GM18499 (cell line): ENCODE measurements around the gene CYP3A5.

Source experiments
- ATAC-seq: cut with Tn5 transposase; IDR thresholded peaks from one replicate; pipeline ENCODE4 v1.9.1; 2021; ENCODE audit warnings: moderate number of reproducible peaks; ENCODE audit not compliant: insufficient read depth, unreplicated experiment

Gene CYP3A5

GRCh38 chr7:99617192-99617781, 62.5 kb downstream of the CYP3A5 start:
- ATAC-seq: no peak

- ATAC-seq: peak; percentile 77
Observed at GRCh38 chr7:99616359-99617191, 63.2 kb downstream of the CYP3A5 start, which contains the start of gene ZSCAN25. Gene ZSCAN25 (plus strand): TSS chr7:99616946. CDS start chr7:99619607, 2,661 bp downstream.

- ATAC-seq: no peak
Observed at GRCh38 chr7:99615989-99616358, 63.8 kb downstream of the CYP3A5 start.

GRCh38 chr7:99614495-99614894, 65.3 kb downstream of the CYP3A5 start:
- no peak for ATAC-seq

GRCh38 chr7:99607548-99607947, 72.2 kb downstream of the CYP3A5 start:
- ATAC-seq: no peak

- no peak for ATAC-seq
Observed at GRCh38 chr7:99606531-99606930, 73.3 kb downstream of the CYP3A5 start.

GRCh38 chr7:99605527-99605926, 74.3 kb downstream of the CYP3A5 start:
- no peak for ATAC-seq

GRCh38 chr7:99601656-99602310, 78.0 kb downstream of the CYP3A5 start:
- no peak for ATAC-seq

GRCh38 chr7:99599836-99600235, 80.0 kb downstream of the CYP3A5 start:
- no peak for ATAC-seq
